Osteoblast (primary cell): ENCODE data around the gene EXOC4. TPM values are rescaled to one million over a fixed set of nuclear protein-coding genes. Genes with fewer than 3 reads are reported as not detected.

Experiments
- DNase-seq: peaks from one replicate; pipeline ENCODE4 v3.0.0; 2011; ENCODE audit warnings: low spot score, mixed read lengths; ENCODE audit not compliant: insufficient read length; ENCODE audit errors: missing footprints
- H2AFZ ChIP-seq: 2 replicates; pipeline ENCODE4 v1.6.0; 2011; ENCODE audit warnings: mild to moderate bottlenecking, low read length
- H3K27ac ChIP-seq: 2 replicates; pipeline ENCODE4 v1.5.1; 2011; ENCODE audit warnings: mild to moderate bottlenecking, low read depth, low read length, moderate library complexity
- H3K27me3 ChIP-seq: 2 replicates; pipeline ENCODE4 v1.6.0; 2012; ENCODE audit warnings: mild to moderate bottlenecking, control low read depth, inconsistent platforms, low read length, moderate library complexity; ENCODE audit not compliant: insufficient read depth
- H3K36me3 ChIP-seq: 2 replicates; pipeline ENCODE4 v1.5.1; 2011; ENCODE audit warnings: mild to moderate bottlenecking, low read length, control low read depth, moderate library complexity; ENCODE audit not compliant: insufficient read depth
- H3K4me1 ChIP-seq: 2 replicates; pipeline ENCODE4 v1.5.1; 2011; ENCODE audit warnings: mild to moderate bottlenecking, low read length, control low read depth, moderate library complexity; ENCODE audit not compliant: insufficient read depth
- H3K4me2 ChIP-seq: 2 replicates; pipeline ENCODE4 v1.6.0; 2011; ENCODE audit warnings: mild to moderate bottlenecking, low read length; ENCODE audit not compliant: insufficient read depth
- H3K4me3 ChIP-seq: fragments of 200-600 bp; sonication (generic); 3 replicates; pipeline ENCODE4 v1.5.1; 2012; ENCODE audit warnings: mild to moderate bottlenecking, low read length, inconsistent platforms; ENCODE audit not compliant: insufficient read depth
- H3K79me2 ChIP-seq: 2 replicates; pipeline ENCODE4 v1.6.0; 2012; ENCODE audit warnings: mild to moderate bottlenecking, low read length, control low read depth, inconsistent platforms; ENCODE audit not compliant: insufficient read depth
- H3K9me3 ChIP-seq: 2 replicates; pipeline ENCODE4 v1.5.1; 2011; ENCODE audit warnings: low read depth, low read length, control low read depth
- H4K20me1 ChIP-seq: 2 replicates; pipeline ENCODE4 v1.6.0; 2012; ENCODE audit warnings: mild to moderate bottlenecking, low read length, control low read depth; ENCODE audit not compliant: insufficient read depth
- CTCF ChIP-seq: IDR thresholded peaks from 2 replicates; pipeline ENCODE4 v1.5.1; 2011; ENCODE audit warnings: mild to moderate bottlenecking, low read depth, low read length, moderate library complexity; ENCODE audit errors: extremely low read depth
- total RNA-seq: library from RNA; depleted of rRNA; stranded (reverse); fragments of >200 nt; gene quantifications from 2 replicates; pipeline ENCODE4 v1.2.3, GENCODE V29; 2012

EXOC4 gene
- total RNA-seq, 1 donor, result 134 TPM

- Histone ChIP-seq H3K27me3 (no peaks in the 10 kb centered on the region), H3K4me3 (no peak overlapping the region), H3K9me3 (no peaks in the 10 kb centered on the region), H3K4me1 (no peaks in the 10 kb centered on the region), H4K20me1 (no peaks in the 10 kb centered on the region), H3K27ac (no peak overlapping the region), H3K4me2 (no peak overlapping the region), H3K79me2 (no peaks in the 10 kb centered on the region), H2AFZ (no peak overlapping the region), H3K36me3 (no peaks in the 10 kb centered on the region)
- no peak for DNase-seq
- TF ChIP-seq CTCF, result no peak
Observed at GRCh38 chr7:133934977-133935330, 682.1 kb downstream of the EXOC4 start.

- no peaks in the 10 kb centered on the region for H3K9me3 ChIP-seq
- H3K4me3 ChIP-seq, result no peak overlapping the region
- no peak overlapping the region for H2AFZ ChIP-seq
- H3K27ac ChIP-seq, result no peak overlapping the region
- no peaks in the 10 kb centered on the region for H3K36me3 ChIP-seq
- H3K4me2 ChIP-seq, result no peak overlapping the region
- no peaks in the 10 kb centered on the region for H3K79me2 ChIP-seq
- H3K27me3 ChIP-seq, result no peaks in the 10 kb centered on the region
- no peaks in the 10 kb centered on the region for H4K20me1 ChIP-seq
- DNase-seq, result peak; percentile 76
- TF ChIP-seq CTCF, result no peak
- no peaks in the 10 kb centered on the region for H3K4me1 ChIP-seq
Observed at GRCh38 chr7:133936074-133936473, 683.2 kb downstream of the EXOC4 start.

- no peak for DNase-seq
Observed at GRCh38 chr7:133937786-133938185, 684.9 kb downstream of the EXOC4 start.

GRCh38 chr7:133940368-133940767 is 687.5 kb downstream of the EXOC4 start:
- no peak for TF ChIP-seq CTCF
- H3K4me2 ChIP-seq, result no peak overlapping the region
- H3K36me3 ChIP-seq, result no peaks in the 10 kb centered on the region
- H4K20me1 ChIP-seq, result no peaks in the 10 kb centered on the region
- H3K9me3 ChIP-seq, result no peaks in the 10 kb centered on the region
- no peak overlapping the region for H2AFZ ChIP-seq
- peaks cover 4% of the 10 kb centered on the region for H3K4me1 ChIP-seq
- H3K27ac ChIP-seq, result no peak overlapping the region
- no peak overlapping the region for H3K4me3 ChIP-seq
- H3K27me3 ChIP-seq, result no peaks in the 10 kb centered on the region
- no peak for DNase-seq
- no peaks in the 10 kb centered on the region for H3K79me2 ChIP-seq

More at GRCh38 chr7:133937786-133938185, 684.9 kb downstream of the EXOC4 start:
- no peak for TF ChIP-seq CTCF
- H2AFZ ChIP-seq, result no peak overlapping the region
- H3K27ac ChIP-seq, result no peak overlapping the region
- H3K79me2 ChIP-seq, result no peaks in the 10 kb centered on the region
- peaks cover 4% of the 10 kb centered on the region for H3K4me1 ChIP-seq
- no peaks in the 10 kb centered on the region for H3K27me3 ChIP-seq
- H4K20me1 ChIP-seq, result no peaks in the 10 kb centered on the region
- no peak overlapping the region for H3K4me3 ChIP-seq
- H3K36me3 ChIP-seq, result no peaks in the 10 kb centered on the region
- no peak overlapping the region for H3K4me2 ChIP-seq
- no peaks in the 10 kb centered on the region for H3K9me3 ChIP-seq
